ENCODE results near the gene POLRMT. TPM values are rescaled to one million over a fixed set of nuclear protein-coding genes. Genes with fewer than 3 reads are reported as not detected.

POLRMT gene
- total and polyA plus RNA-seq, 2 experiments from 2014 or later = 98.0 to 148 TPM

DNA sequence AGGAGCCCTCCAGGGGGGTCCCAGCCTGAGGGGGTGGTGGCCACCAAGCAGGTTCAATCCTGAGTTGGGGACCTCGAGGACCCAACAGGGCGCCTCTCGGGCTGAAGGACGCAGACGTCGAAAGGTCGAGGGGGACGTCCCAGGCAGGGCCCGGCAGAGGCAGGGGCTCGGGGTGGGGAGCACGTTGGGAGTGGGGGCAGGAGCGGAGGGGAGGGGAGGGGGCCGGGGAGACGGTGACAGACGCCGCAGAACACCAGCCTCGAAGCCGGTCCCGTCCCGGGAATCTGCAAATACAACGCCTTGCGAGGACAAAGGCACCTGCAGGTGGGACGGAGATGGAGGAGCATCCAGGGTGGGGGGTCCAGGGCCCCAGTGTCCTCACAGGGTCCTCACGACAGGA lies 10.4 kb upstream of the POLRMT start:
- no peak overlapping the region for H3K4me3 Mint-ChIP-seq
- H3K27me3 Mint-ChIP-seq (ENCODE audit: insufficient read depth, low read depth, poor library complexity) = peaks cover 19% of the 10 kb centered on the region
- no peak overlapping the region for H3K27ac ChIP-seq (ENCODE audit: low read depth)
- 0 out of 2 replicates have a peak, but pooled peaks cover 5% of the 10 kb centered on the region for H3K36me3 ChIP-seq (ENCODE audit: insufficient read depth)
- H2AFZ ChIP-seq = no peak overlapping the region
- H3K9me2 ChIP-seq (ENCODE audit: insufficient read depth) = no peaks in the 10 kb centered on the region
- H4K20me1 ChIP-seq (replicated peaks; ENCODE audit: insufficient read depth) = no peaks in the 10 kb centered on the region; the same call in 1 of the 2 replicates
- H3F3A ChIP-seq (replicated peaks; ENCODE audit: low read depth) = no peaks in the 10 kb centered on the region
- DNase-seq (ENCODE audit: low spot score) = no peak
- H3K4me1 ChIP-seq (ENCODE audit: insufficient read depth) = no peaks in the 10 kb centered on the region
- H3K79me2 ChIP-seq (replicated peaks; ENCODE audit: insufficient read depth) = no peaks in the 10 kb centered on the region
- H3K4me1 Mint-ChIP-seq = peaks cover 4% of the 10 kb centered on the region; the same call in 2 of the 3 replicates
- peaks cover 13% of the 10 kb centered on the region; the same call in 2 of the 3 replicates for H3K36me3 Mint-ChIP-seq (ENCODE audit: low read depth)
- TF ChIP-seq STAT1 (IDR thresholded peaks at IDR 0.05; ENCODE audit: unreplicated experiment) (no peak), EZH2 (IDR thresholded peaks at IDR 0.05; ENCODE audit: low read depth, unreplicated experiment) (no peak), ZNF462 (CRISPR knock-in tag; IDR thresholded peaks at IDR 0.05) (no peak), ZNF331 (CRISPR knock-in tag; IDR thresholded peaks at IDR 0.05; ENCODE audit: low read depth) (no peak), POLR2AphosphoS5 (IDR thresholded peaks at IDR 0.05; ENCODE audit: low read depth) (no peak), REST (IDR thresholded peaks at IDR 0.05; ENCODE audit: unreplicated experiment) (no peak), CREB1 (CRISPR knock-in tag; IDR thresholded peaks at IDR 0.05; ENCODE audit: low read depth) (no peak), EZH2phosphoT487 (IDR thresholded peaks at IDR 0.05; ENCODE audit: unreplicated experiment) (no peak), JUNB (IDR thresholded peaks at IDR 0.05; ENCODE audit: unreplicated experiment) (no peak), ETS1 (IDR thresholded peaks at IDR 0.05) (no peak), ZNF114 (CRISPR knock-in tag; IDR thresholded peaks at IDR 0.05) (no peak), NANOG (IDR thresholded peaks at IDR 0.05; ENCODE audit: borderline replicate concordance) (no peak)
- TF ChIP-seq, protein P1, sequence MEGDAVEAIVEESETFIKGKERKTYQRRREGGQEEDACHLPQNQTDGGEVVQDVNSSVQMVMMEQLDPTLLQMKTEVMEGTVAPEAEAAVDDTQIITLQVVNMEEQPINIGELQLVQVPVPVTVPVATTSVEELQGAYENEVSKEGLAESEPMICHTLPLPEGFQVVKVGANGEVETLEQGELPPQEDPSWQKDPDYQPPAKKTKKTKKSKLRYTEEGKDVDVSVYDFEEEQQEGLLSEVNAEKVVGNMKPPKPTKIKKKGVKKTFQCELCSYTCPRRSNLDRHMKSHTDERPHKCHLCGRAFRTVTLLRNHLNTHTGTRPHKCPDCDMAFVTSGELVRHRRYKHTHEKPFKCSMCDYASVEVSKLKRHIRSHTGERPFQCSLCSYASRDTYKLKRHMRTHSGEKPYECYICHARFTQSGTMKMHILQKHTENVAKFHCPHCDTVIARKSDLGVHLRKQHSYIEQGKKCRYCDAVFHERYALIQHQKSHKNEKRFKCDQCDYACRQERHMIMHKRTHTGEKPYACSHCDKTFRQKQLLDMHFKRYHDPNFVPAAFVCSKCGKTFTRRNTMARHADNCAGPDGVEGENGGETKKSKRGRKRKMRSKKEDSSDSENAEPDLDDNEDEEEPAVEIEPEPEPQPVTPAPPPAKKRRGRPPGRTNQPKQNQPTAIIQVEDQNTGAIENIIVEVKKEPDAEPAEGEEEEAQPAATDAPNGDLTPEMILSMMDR (conservative IDR thresholded peaks at IDR 0.05; ENCODE audit: low read depth in 2 of 2) = no peak
- ATAC-seq = no peak
- H3K4me3 ChIP-seq = no peak overlapping the region
- no peak overlapping the region for H3K27ac Mint-ChIP-seq
- no peak overlapping the region for H3K4me2 ChIP-seq
- peaks cover 4% of the 10 kb centered on the region; the same call in 1 of the 2 replicates for H3K27me3 ChIP-seq (ENCODE audit: insufficient read depth)
- H3K9me3 Mint-ChIP-seq = no peaks in the 10 kb centered on the region; the same call in 2 of the 3 replicates
